Activated effector memory CD4-positive, alpha-beta T cell treated with anti-CD3 and anti-CD28 coated beads, Interleukin-2, amount 50 U/mL, for 16 hours (primary cell): ENCODE data around the gene NAA38.

Experiments
- DNase-seq: peaks from one replicate; pipeline ENCODE4 v3.0.0-alpha.2; 2020

NAA38 gene

GRCh38 chr17:7856811-7857712, at the start of gene NAA38:
TSS of gene NAA38 (minus strand) at chr17:7857559. CDS start at chr17:7857463, 96 bp downstream.
- DNase-seq, result peak; percentile 96

DNA sequence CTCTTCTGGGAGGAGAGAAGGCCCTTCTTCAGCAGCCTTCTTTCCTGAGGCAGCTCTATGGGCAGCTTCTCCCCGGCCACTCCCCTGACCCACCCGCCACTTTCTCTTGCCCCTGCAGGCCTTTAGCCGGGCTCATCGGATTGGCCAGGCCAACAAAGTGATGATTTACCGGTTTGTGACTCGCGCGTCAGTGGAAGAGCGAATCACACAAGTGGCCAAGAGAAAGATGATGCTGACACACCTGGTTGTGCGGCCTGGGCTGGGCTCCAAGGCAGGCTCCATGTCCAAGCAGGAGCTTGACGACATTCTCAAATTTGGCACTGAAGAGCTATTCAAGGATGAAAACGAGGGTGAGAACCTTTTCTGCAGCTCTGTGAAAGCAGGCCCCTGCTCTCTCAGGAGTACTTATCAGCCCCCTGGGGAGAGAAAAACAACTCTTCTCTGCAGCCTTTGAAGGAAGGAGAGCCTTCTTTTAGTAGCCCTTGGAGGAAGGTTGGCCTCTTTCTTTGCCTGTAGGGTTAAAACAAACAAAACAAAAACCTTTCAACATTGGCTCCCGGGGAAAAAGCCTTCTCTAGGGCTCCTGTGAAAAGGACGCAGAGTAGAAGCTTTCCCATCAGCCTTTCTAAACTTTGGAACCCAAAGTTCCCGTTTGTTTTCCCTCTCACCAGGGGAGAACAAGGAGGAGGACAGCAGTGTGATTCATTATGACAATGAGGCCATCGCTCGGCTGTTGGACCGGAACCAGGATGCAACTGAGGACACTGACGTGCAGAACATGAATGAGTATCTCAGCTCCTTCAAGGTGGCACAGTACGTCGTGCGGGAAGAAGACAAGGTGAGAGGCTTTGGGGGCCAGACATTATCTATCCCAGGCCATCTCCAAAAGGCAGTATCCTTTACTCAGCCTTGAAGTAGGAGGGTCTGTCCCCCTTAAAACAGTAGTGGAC, 46.1 kb upstream of the NAA38 start:
- DNase-seq, result peak; percentile 25

DNA sequence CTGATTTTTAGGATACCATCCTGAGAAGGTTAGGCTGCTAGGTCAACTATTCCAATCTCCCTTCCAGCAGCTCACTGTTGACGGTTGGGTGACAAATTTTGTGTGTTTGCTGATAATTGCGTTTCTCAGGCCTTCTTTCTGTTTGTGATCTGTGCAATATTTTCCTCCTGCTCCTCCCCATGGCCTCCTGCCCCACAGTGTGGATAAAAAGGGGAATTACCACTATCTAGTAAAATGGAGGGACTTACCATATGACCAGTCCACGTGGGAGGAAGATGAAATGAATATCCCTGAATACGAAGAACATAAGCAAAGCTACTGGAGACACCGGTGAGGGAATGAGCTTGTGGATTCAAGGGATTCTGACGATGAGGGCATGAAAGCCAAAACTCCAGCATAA, 40.4 kb upstream of the NAA38 start:
- DNase-seq, result no peak

- no peak for DNase-seq
Observed at GRCh38 chr17:7897090-7897489, 39.7 kb upstream of the NAA38 start.

- no peak for DNase-seq
Observed at GRCh38 chr17:7894866-7895265, 37.5 kb upstream of the NAA38 start.

DNA sequence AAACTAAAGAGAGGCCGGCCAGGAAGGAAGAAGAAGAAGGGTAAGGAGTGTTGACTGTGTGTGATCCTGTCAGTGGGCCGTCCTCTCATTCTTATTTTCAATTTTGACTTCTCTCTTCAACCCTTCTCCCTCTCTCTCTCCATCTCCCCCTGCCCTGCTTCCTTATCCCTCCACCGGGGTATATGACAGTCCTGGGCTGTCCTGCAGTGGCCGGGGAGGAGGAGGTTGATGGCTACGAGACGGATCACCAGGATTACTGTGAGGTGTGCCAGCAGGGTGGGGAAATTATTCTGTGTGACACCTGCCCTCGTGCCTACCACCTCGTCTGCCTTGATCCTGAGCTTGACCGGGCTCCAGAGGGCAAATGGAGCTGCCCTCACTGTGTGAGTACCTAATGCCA, 36.9 kb upstream of the NAA38 start:
- no peak for DNase-seq

GRCh38 chr17:7893187-7893880, 36.0 kb upstream of the NAA38 start:
- DNase-seq, result no peak

DNA sequence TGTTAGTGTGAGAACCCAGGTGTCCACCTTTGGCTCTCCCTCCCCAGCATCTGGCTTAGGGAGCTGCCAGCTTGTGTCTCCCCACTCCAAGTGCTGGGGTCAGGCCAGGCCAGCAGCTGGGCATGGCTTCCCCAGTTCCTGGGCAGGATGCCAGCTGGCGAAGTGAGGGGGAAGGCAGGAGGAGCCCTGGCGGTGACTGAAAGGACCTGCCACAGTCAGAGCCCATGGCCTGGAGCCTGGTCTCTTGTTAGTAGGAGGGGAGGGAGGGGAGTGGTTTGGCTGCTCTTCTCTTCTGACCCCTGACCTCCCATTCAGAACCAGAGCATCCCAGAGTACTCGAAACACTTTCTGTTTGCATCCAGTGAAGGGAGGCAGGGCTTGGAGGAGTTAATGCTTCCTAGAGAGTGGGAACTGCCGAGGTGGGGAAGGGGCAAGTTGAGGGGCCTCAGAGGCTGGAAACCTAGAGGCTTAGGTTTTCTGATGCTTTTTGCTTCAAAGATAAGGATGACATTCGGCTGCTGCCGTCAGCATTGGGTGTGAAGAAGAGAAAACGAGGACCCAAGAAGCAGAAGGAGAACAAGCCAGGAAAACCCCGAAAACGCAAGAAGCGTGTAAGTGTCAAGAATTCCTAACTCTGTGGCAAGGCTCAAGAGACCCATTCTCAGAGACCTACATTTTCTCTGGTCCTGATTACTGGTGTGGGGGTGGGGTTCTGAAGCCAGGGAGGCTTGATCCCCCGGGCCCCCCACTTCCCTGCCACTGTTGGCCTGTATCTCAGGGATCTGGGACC, 32.0 kb upstream of the NAA38 start:
- peak; percentile 78 for DNase-seq

DNA sequence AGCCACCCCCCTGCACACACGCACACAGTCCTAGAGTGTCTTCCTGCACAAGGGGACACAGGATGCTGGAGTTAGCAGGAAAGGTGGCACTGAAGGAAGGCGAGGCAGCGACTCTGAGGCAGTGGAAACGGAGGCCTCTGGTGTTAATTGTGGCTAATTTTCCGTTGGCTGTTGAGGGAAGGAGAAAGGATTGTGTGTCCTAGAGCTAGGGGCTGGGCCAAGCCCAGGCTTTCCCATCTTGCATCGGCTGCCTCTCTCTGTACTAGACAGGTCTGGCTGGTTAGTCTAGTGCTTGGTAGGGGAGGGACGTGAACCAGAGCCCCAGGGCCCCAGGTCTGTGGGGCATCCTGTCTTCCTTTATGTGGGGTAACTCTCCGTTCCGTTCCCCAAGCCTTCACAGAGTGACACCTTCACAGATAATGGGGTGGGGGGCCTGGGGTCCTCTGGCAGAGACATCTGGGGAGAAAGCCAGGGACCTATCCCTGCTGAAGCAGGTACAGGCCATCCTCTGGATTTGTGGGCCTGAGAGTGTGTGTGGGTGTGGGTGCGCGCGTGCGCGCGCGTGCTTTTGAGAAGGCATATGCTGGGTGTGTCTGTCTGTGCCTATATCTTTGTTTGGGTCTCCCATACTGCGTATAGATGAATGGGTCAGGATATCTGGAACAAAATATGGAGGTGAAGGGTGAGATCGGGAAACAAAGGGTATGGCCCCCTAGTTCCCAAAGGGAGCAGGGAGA, 31.0 kb upstream of the NAA38 start, which contains the start of gene CHD3:
Gene CHD3 (plus strand): TSS at position 606 of the 737 bp plus-strand sequence. CDS start 212 bp downstream, outside the sequence.
- peak; percentile 86 for DNase-seq

DNA sequence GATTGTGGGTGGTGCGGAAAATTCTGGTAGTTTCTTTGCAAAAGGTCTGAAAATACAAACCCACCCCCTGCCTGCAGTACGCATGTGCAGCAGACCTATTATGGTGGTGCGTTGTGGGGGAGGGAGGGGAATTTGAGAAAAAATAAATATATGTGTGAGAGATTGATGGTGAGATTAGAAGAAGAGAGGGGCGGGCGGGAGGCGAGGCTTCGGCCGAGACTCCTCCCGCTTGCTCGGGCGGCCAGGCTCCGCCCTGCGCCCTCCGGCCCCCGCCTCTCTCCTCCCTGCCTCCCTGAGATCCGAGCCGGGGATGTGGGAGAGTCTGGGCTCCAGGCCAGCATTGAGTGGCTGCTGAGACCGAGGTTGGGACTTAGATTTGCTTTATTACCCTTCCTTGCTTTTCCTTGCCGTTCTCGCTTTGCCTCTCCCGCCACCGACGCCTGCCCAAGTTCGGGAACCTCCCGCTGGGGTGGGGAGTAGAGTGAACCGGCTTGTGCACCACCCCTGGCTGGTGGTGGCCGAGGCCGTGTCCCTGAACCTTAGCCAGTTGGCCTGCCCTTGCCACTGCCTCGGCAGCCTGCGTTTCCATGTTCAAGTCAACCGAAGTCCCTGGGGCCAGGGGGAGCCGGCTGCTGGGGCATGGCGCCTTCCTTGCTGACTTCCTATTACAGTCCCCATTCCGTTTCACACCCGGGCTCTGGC, 30.3 kb upstream of the NAA38 start:
- peak; percentile 96 for DNase-seq

- no peak for DNase-seq
Observed at GRCh38 chr17:7887038-7887481, 29.7 kb upstream of the NAA38 start.

GRCh38 chr17:7886227-7887037, 29.1 kb upstream of the NAA38 start:
- DNase-seq, result peak; percentile 84

DNA sequence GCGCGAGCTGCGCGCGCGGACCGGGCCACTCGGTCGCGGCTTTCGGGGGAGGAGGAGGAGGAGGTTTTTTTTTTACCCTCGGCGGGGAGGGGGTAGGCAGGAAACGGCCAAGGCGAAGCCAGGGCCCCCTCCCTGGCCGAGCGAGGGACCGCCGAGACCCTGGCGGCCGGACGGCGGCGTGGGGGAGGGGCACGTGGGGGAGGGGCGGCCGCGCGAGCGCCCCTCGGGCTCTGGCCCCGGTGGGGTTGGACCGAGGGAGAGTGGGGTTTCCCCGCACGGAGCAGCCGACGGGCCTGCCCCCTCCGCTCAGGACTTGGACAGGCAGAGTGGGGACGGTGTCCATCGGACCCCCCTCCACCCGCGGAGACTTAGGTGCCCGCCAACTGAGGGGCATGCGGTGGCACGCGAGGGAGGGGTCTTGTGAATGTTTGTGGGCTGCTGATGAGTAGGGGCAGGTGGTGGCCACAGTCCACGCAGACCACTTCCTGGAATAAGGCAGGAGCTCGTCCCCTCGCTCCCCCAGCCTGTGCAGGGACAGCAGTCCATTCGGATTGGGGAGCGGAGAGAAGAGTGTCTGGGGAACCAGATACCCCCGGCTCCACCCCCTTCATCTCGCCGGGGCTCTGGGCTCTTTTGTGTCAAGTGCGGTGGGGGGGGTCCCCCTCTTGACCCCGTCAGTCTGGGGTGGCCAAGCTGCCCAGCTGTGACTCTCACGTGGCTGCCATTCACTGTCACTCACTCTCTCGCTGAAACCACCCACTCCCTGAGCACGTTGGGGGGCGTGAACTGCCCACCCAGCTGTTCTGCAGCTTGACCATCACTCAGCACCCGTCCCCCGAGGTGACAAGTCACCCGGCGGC, 28.2 kb upstream of the NAA38 start:
- peak; percentile 80 for DNase-seq

DNA sequence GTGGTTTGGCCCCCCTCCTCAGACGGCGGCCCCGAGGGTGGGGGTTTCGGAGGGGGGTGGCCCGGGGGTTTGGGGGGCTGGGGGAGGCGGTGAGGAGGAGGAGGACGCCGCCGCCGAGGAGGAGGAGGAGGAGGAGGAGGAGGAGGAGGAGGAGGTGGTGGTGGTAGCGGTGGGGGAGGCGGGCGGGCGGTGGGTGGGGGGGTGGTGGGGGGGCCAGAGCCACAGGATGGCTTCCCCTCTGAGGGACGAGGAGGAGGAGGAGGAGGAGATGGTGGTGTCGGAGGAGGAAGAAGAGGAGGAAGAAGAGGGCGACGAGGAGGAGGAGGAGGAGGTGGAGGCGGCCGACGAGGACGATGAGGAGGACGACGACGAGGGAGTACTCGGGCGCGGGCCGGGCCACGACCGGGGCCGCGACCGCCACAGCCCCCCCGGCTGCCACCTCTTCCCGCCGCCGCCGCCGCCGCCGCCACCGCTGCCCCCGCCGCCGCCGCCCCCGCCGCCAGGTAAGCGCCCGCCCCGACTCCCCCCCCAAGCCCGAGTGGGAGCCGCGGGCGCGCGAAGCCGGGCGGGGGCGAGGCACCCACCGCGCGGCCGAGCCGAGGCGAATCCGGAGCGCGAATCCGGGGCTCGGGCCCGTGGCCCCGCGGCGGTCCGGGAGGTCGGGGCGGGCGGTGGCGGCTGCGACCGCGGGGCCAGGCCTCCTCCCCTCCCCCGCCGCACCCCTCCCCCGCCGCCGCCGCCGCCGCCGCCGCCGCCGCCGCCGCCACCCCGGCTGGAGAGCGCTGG, 27.4 kb upstream of the NAA38 start:
- DNase-seq, result peak; percentile 82

- peak; percentile 75 for DNase-seq
Observed at GRCh38 chr17:7883781-7884386, 26.5 kb upstream of the NAA38 start.

- DNase-seq, result no peak
Observed at GRCh38 chr17:7882629-7883028, 25.3 kb upstream of the NAA38 start.

GRCh38 chr17:7882068-7882467, 24.7 kb upstream of the NAA38 start:
- no peak for DNase-seq
